ENCODE data around the gene OR51G1. TPM values are rescaled to one million over a fixed set of nuclear protein-coding genes. Genes with fewer than 3 reads are reported as not detected.

The OR51G1 gene
- total RNA-seq, 1 experiment from 2014 or later, result not detected

DNA sequence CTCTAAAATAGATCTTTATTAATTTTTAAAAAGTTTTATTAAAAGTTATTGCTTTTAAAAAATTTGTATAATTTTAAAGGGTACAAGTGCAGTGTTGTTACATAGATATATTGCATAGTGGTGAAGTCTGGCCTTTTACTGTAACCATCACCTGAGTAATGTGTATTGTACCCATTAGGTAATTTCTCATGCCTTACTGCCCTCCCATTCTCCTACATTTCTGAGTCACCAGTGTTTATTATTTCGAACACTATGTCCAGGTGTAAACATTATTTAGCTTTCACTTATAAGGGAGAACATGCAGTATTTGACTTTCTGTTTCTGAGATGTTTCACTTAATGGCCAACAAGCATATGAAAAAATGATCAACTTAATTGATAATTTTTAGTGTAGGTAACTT lies 2.3 kb downstream of the OR51G1 start:
- H2AK5ac ChIP-seq (ENCODE audit: insufficient read length, low read length), result no peak overlapping the region
- H3K4me1 Mint-ChIP-seq, result no peaks in the 10 kb centered on the region
- no peak overlapping the region for H4K5ac ChIP-seq (ENCODE audit: insufficient read length, low read depth, low read length)
- H3K79me1 ChIP-seq (ENCODE audit: insufficient read depth, low read depth, low read length, poor library complexity, severe bottlenecking), result no peaks in the 10 kb centered on the region
- no peaks in the 10 kb centered on the region; the same call in 1 of the 2 replicates for H3K27me3 Mint-ChIP-seq (ENCODE audit: low read depth)
- no peak overlapping the region for H3T11ph ChIP-seq (ENCODE audit: low read length)
- H3K4me2 ChIP-seq (ENCODE audit: insufficient read depth, insufficient read length, low read length), result no peak overlapping the region
- no peak overlapping the region for H3K9ac ChIP-seq (ENCODE audit: extremely low read depth, insufficient read length, low read length)
- TF ChIP-seq, protein P1, sequence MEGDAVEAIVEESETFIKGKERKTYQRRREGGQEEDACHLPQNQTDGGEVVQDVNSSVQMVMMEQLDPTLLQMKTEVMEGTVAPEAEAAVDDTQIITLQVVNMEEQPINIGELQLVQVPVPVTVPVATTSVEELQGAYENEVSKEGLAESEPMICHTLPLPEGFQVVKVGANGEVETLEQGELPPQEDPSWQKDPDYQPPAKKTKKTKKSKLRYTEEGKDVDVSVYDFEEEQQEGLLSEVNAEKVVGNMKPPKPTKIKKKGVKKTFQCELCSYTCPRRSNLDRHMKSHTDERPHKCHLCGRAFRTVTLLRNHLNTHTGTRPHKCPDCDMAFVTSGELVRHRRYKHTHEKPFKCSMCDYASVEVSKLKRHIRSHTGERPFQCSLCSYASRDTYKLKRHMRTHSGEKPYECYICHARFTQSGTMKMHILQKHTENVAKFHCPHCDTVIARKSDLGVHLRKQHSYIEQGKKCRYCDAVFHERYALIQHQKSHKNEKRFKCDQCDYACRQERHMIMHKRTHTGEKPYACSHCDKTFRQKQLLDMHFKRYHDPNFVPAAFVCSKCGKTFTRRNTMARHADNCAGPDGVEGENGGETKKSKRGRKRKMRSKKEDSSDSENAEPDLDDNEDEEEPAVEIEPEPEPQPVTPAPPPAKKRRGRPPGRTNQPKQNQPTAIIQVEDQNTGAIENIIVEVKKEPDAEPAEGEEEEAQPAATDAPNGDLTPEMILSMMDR (conservative IDR thresholded peaks at IDR 0.05), result no peak
- no peaks in the 10 kb centered on the region for H3K9me3 Mint-ChIP-seq
- no peaks in the 10 kb centered on the region for H3K4me1 ChIP-seq (ENCODE audit: insufficient read depth, low read length)
- H3K36me3 Mint-ChIP-seq (ENCODE audit: insufficient read depth in 1 of 3, low read depth in 3 of 3), result no peaks in the 10 kb centered on the region
- no peaks in the 10 kb centered on the region for H3K27me3 ChIP-seq (ENCODE audit: insufficient read depth, low read length)
- H3K27ac Mint-ChIP-seq, result no peak overlapping the region
- H4K8ac ChIP-seq (replicated peaks; ENCODE audit: insufficient read length, low read depth, low read length), result no peak overlapping the region
- H3K18ac ChIP-seq (ENCODE audit: insufficient read length, low read depth, low read length), result no peak overlapping the region
- no peak overlapping the region for H2AFZ ChIP-seq (ENCODE audit: low read length)
- H3K56ac ChIP-seq (ENCODE audit: insufficient read length, low read depth, low read length), result no peak overlapping the region
- no peaks in the 10 kb centered on the region for H3K9me3 ChIP-seq (ENCODE audit: control insufficient read depth, low read depth, low read length)
- H3K4ac ChIP-seq (ENCODE audit: low read depth, low read length), result no peak overlapping the region
- H3K79me2 ChIP-seq (ENCODE audit: insufficient read depth, low read length), result no peaks in the 10 kb centered on the region
- H4K91ac ChIP-seq (ENCODE audit: insufficient read length, low read depth, low read length), result no peak overlapping the region
- H2BK20ac ChIP-seq (ENCODE audit: low read depth, low read length, poor library complexity, severe bottlenecking), result no peak overlapping the region
- no peaks in the 10 kb centered on the region for H3K23me2 ChIP-seq (ENCODE audit: insufficient read length, low read depth, low read length, poor library complexity, severe bottlenecking)
- H3K23ac ChIP-seq (ENCODE audit: insufficient read length, low read depth, low read length), result no peak overlapping the region
- no peak overlapping the region for H3K4me3 Mint-ChIP-seq
- no peak for DNase-seq
- H2BK12ac ChIP-seq (ENCODE audit: insufficient read length, low read depth, low read length), result no peak overlapping the region
- no peak overlapping the region for H2BK15ac ChIP-seq (ENCODE audit: low read depth, low read length)
- no peaks in the 10 kb centered on the region for H4K20me1 ChIP-seq (ENCODE audit: control insufficient read depth, insufficient read depth, insufficient read length)
- H2BK5ac ChIP-seq (ENCODE audit: insufficient read length, low read length), result no peak overlapping the region
- no CpG with 5 or more reads among the region's 1 CpG for whole genome bisulfite sequencing (ENCODE audit: extremely low coverage, insufficient read length, low lambda C conversion rate)
- H2BK120ac ChIP-seq (ENCODE audit: low read depth, low read length, poor library complexity, severe bottlenecking), result no peak overlapping the region
- no peak overlapping the region for H3K14ac ChIP-seq (ENCODE audit: insufficient read depth, low read length)
- no peak overlapping the region for H3K27ac ChIP-seq (ENCODE audit: insufficient read length, low read depth, low read length)
